HEK293 (cell line): ENCODE results near the gene MAPK9.

Source experiments
- BCL11B ChIP-seq: fragments of 450-650 bp; formaldehyde crosslinking; IDR thresholded peaks from 2 replicates; pipeline ENCODE4 v1.5.1; 2016; ENCODE audit warnings: low read depth, missing biosample characterization, missing genetic modification characterization
- CTCF ChIP-seq: fragments of 450-650 bp; formaldehyde crosslinking; IDR thresholded peaks from 2 replicates; pipeline ENCODE4 v1.5.1; 2016; ENCODE audit warnings: missing biosample characterization, missing genetic modification characterization
- PBX3 ChIP-seq: sonication (generic); formaldehyde crosslinking; IDR thresholded peaks from 2 replicates; pipeline ENCODE4 v1.8.1; 2022; ENCODE audit warnings: mild to moderate bottlenecking, moderate library complexity, missing genetic modification reagents
- PRDM4 ChIP-seq: fragments of 450-650 bp; formaldehyde crosslinking; IDR thresholded peaks from 2 replicates; pipeline ENCODE4 v1.5.1; 2017; ENCODE audit warnings: missing biosample characterization, missing genetic modification characterization
- PRDM6 ChIP-seq: fragments of 450-650 bp; formaldehyde crosslinking; IDR thresholded peaks from 2 replicates; pipeline ENCODE4 v1.5.1; 2017; ENCODE audit warnings: missing biosample characterization, missing genetic modification characterization
- REPIN1 ChIP-seq: fragments of 450-650 bp; formaldehyde crosslinking; IDR thresholded peaks from 2 replicates; pipeline ENCODE4 v1.5.1; 2017; ENCODE audit warnings: missing biosample characterization, missing genetic modification characterization, low read depth
- TCF7L2 ChIP-seq: IDR thresholded peaks from 2 replicates; pipeline ENCODE4 v1.6.1; 2011; ENCODE audit warnings: low read depth, mild to moderate bottlenecking, inconsistent platforms, low read length, moderate library complexity, borderline replicate concordance
- YY2 ChIP-seq: fragments of 450-650 bp; formaldehyde crosslinking; IDR thresholded peaks from 2 replicates; pipeline ENCODE4 v1.5.1; 2016; ENCODE audit warnings: missing biosample characterization, missing genetic modification characterization
- ZBTB1 ChIP-seq: fragments of 450-650 bp; formaldehyde crosslinking; IDR thresholded peaks from 2 replicates; pipeline ENCODE4 v1.5.1; 2016; ENCODE audit warnings: missing biosample characterization, missing genetic modification characterization
- ZBTB21 ChIP-seq: fragments of 450-650 bp; formaldehyde crosslinking; IDR thresholded peaks from 2 replicates; pipeline ENCODE4 v1.5.1; 2017; ENCODE audit warnings: missing biosample characterization, missing genetic modification characterization
- ZBTB44 ChIP-seq: fragments of 450-650 bp; IDR thresholded peaks from 2 replicates; pipeline ENCODE4 v1.5.1; 2018; ENCODE audit warnings: missing biosample characterization, mild to moderate bottlenecking, missing genetic modification characterization
- ZBTB48 ChIP-seq: fragments of 450-650 bp; formaldehyde crosslinking; IDR thresholded peaks from 2 replicates; pipeline ENCODE4 v1.5.1; 2016; ENCODE audit warnings: missing biosample characterization, missing genetic modification characterization
- ZFP37 ChIP-seq: fragments of 450-650 bp; formaldehyde crosslinking; IDR thresholded peaks from 2 replicates; pipeline ENCODE4 v1.5.1; 2016; ENCODE audit warnings: missing biosample characterization, missing genetic modification characterization
- ZIC2 ChIP-seq: fragments of 450-650 bp; formaldehyde crosslinking; IDR thresholded peaks from 2 replicates; pipeline ENCODE4 v1.5.1; 2016; ENCODE audit warnings: missing biosample characterization, missing genetic modification characterization
- ZNF138 ChIP-seq: fragments of 450-650 bp; formaldehyde crosslinking; IDR thresholded peaks from 2 replicates; pipeline ENCODE4 v1.5.1; 2016; ENCODE audit warnings: missing biosample characterization, missing genetic modification characterization, borderline replicate concordance
- ZNF18 ChIP-seq: fragments of 450-650 bp; formaldehyde crosslinking; IDR thresholded peaks from 2 replicates; pipeline ENCODE4 v1.5.1; 2016; ENCODE audit warnings: missing biosample characterization, missing genetic modification characterization
- ZNF24 ChIP-seq: fragments of 450-650 bp; formaldehyde crosslinking; IDR thresholded peaks from 2 replicates; pipeline ENCODE4 v1.5.1; 2016; ENCODE audit warnings: missing biosample characterization, missing genetic modification characterization
- ZNF280C ChIP-seq: fragments of 450-650 bp; formaldehyde crosslinking; IDR thresholded peaks from 2 replicates; pipeline ENCODE4 v1.5.1; 2016; ENCODE audit warnings: missing biosample characterization, missing genetic modification characterization
- ZNF302 ChIP-seq: fragments of 450-650 bp; formaldehyde crosslinking; IDR thresholded peaks from 2 replicates; pipeline ENCODE4 v1.5.1; 2016; ENCODE audit warnings: missing biosample characterization, missing genetic modification characterization, low read depth
- ZNF311 ChIP-seq: fragments of 450-650 bp; formaldehyde crosslinking; IDR thresholded peaks from 2 replicates; pipeline ENCODE4 v1.5.1; 2017; ENCODE audit warnings: missing biosample characterization, missing genetic modification characterization, borderline replicate concordance
- ZNF521 ChIP-seq: fragments of 450-650 bp; formaldehyde crosslinking; IDR thresholded peaks from 2 replicates; pipeline ENCODE4 v1.5.1; 2017; ENCODE audit warnings: missing biosample characterization, mild to moderate bottlenecking, missing genetic modification characterization
- ZNF621 ChIP-seq: fragments of 450-650 bp; formaldehyde crosslinking; IDR thresholded peaks from 2 replicates; pipeline ENCODE4 v1.5.1; 2017; ENCODE audit warnings: missing biosample characterization, missing genetic modification characterization
- ZNF624 ChIP-seq: fragments of 450-650 bp; formaldehyde crosslinking; IDR thresholded peaks from 2 replicates; pipeline ENCODE4 v1.5.1; 2017; ENCODE audit warnings: missing biosample characterization, missing genetic modification characterization
- ZNF707 ChIP-seq: fragments of 450-650 bp; formaldehyde crosslinking; IDR thresholded peaks from 2 replicates; pipeline ENCODE4 v1.5.1; 2016; ENCODE audit warnings: missing biosample characterization, missing genetic modification characterization
- ZSCAN16 ChIP-seq: fragments of 450-650 bp; formaldehyde crosslinking; IDR thresholded peaks from 2 replicates; pipeline ENCODE4 v1.5.1; 2016; ENCODE audit warnings: missing biosample characterization, missing genetic modification characterization

Gene MAPK9

GRCh38 chr5:180202939-180203573 lies 88.8 kb downstream of the MAPK9 start (continued):
- TF ChIP-seq PRDM4: 0 out of 2 replicates have a peak, but pooled peaks have one; percentile 33
- peak; percentile 50; the same call in 1 of the 2 replicates for TF ChIP-seq ZBTB21 (tag by site-specific recombination)
- peak; percentile 18; the same call in 1 of the 2 replicates for TF ChIP-seq ZIC2 (tag by site-specific recombination)
- TF ChIP-seq TCF7L2: no peak
- TF ChIP-seq YY2 (tag by site-specific recombination): no peak
- TF ChIP-seq PRDM6 (tag by site-specific recombination): 0 out of 2 replicates have a peak, but pooled peaks have one; percentile 15
- no peak for TF ChIP-seq ZNF707
- TF ChIP-seq ZSCAN16 (tag by site-specific recombination): no peak
- TF ChIP-seq ZNF302 (tag by site-specific recombination): no peak
- TF ChIP-seq ZNF624 (tag by site-specific recombination): no peak
- TF ChIP-seq ZNF138 (tag by site-specific recombination): no peak
- TF ChIP-seq ZNF521 (tag by site-specific recombination): no peak
- TF ChIP-seq CTCF: no peak
- no peak for TF ChIP-seq REPIN1
- no peak for TF ChIP-seq ZFP37 (tag by site-specific recombination)
- no peak for TF ChIP-seq BCL11B (tag by site-specific recombination)
- no peak for TF ChIP-seq ZBTB1 (tag by site-specific recombination)
- no peak for TF ChIP-seq ZNF280C
- no peak for TF ChIP-seq ZNF18 (tag by site-specific recombination)
- TF ChIP-seq PBX3 (CRISPR knock-in tag): no peak
- TF ChIP-seq ZNF621: no peak
- no peak for TF ChIP-seq ZBTB48 (tag by site-specific recombination)
- TF ChIP-seq ZNF311 (tag by site-specific recombination): no peak
- TF ChIP-seq ZBTB44 (tag by site-specific recombination): no peak
- TF ChIP-seq ZNF24 (tag by site-specific recombination): no peak; the same call in 1 of the 2 replicates
